Endothelial cell of hepatic sinusoid (primary cell): ENCODE data around the gene DAB1.

ENCODE experiments used
- in situ Hi-C: cut with HindIII; loops from 2 replicates; pipeline ENCODE4 v1.10.0; 2017; ENCODE audit warnings: low sequenced_read_pairs

The DAB1 gene

GRCh38 chr1:57003398-57004139 is 420.3 kb downstream of the DAB1 start:
- in situ Hi-C loops: no loop called here

GRCh38 chr1:56995414-56996100 is 428.3 kb downstream of the DAB1 start:
- in situ Hi-C loops: no loop called here

DNA sequence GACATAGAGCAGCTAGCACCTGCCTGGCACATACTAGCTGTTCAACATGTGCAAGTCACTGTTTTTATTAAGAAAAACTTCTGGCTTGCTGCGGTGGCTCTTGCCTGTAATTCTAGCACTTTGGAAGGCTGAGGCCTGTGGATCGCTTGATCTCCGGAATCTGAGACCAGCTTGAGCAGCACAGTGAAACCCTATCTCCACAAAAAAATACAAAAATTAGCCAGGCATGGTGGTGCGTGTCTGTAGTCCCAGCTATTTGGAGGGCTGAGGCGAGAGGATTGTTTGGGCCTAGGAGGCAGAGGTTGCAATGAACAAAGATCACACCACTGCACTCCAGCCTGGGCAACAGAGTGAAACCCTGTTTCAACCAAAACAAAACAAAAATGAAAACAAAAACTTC is 430.4 kb downstream of the DAB1 start:
- in situ Hi-C loops: no loop called here

- in situ Hi-C loops: no loop called here
Observed at GRCh38 chr1:56992318-56993125, 431.3 kb downstream of the DAB1 start.

GRCh38 chr1:56991576-56991975 is 432.3 kb downstream of the DAB1 start:
- in situ Hi-C loops: no loop called here

- in situ Hi-C loops: no loop called here
Observed at GRCh38 chr1:56986397-56986796, 437.5 kb downstream of the DAB1 start.

GRCh38 chr1:56985857-56986256 is 438.0 kb downstream of the DAB1 start:
- in situ Hi-C loops: no loop called here

DNA sequence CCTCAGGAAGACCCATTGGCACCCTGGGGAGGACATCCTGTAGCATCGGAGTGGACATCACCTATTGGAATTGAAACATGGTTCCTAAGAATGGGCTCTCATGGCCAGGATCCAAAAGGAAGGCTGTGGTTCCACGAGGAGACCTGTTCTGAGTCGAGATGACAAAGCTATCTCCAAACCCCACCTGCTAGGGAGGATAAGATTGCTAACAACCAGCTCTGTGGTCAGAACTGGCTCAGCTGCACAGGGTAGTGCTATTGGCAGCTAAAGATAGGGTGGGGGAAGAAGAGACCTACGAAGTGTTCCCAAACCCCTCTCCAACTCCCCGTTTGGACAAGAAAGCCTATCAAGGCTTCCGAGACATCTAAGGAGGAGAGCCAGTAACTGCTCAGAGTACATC is 440.4 kb downstream of the DAB1 start:
- in situ Hi-C loops: no loop called here

DNA sequence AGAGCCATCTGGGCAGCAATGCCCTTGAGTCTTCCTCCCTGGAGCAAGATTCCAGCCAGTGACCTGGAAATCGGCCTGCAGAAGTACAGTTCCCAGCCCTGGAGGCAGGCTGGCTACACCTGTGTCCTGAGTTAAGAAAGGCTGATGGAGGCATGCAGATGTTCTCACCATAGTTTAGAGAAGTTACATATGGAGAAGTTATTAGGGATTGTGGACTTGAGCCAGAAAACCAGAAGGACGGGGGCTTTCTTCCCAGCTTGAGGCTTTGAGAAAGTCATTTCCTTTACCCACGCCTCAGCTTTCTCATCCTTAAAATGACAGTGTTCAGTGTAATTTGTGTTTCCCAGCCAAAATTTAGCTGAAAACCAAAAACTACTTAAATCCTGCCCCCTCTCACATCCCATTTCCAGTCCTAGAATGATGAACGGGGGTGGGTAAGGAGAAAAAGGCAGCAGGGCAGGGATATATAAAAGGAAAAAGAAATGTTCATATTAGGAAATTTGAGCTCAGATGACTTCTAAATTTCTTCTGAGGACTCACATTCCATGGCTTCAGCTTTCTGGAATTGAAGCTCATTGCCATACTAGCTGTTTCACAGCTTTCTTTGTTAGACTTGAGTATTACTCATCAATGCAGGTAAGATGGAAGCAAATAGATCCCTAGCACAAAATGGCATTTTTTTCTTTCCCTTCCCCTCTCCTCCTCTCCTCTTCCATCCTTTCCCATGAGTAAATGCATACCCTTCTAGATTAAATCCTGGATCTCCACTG is 443.7 kb downstream of the DAB1 start:
- in situ Hi-C loops: no loop called here

GRCh38 chr1:56978819-56979218 is 445.0 kb downstream of the DAB1 start:
- in situ Hi-C loops: no loop called here

DNA sequence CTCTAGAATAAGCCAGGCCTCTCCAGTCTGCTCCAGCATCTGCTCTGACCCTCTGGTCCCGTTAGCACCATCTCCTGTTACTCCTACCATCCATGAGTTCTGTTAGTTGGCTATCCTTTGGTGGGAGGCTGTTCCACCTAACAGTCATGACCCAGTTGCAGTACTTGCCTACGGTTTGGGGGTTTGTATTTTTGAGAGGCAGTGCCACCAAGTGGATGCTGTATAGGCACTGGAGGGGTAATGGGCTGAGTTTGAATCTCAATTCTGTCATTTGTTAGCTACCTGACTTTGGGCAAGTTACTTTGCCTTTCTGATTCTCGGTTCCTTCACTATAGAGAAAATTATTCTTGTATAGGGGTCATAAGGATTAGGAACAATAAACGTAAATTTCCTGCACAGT is 445.9 kb downstream of the DAB1 start:
- in situ Hi-C loops: no loop called here

DNA sequence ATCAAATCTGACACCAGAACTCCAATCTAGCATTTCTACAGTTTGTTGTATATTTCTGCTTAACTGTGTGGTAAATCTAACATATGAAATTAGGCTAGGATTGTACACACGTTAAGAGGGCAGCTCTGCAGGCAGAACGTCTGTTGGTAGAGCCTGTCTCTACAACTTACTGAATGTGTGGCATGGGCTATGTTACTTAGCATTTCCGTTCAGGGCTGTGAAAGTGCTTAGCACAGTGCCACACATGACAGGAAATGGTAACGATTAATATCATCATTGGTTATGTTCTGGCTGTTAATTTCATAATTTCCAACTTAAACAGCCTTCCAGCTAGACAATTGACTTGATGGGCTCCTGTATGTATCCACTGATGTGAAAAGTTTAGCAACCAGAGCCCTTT is 448.4 kb downstream of the DAB1 start:
- in situ Hi-C loops: no loop called here

DNA sequence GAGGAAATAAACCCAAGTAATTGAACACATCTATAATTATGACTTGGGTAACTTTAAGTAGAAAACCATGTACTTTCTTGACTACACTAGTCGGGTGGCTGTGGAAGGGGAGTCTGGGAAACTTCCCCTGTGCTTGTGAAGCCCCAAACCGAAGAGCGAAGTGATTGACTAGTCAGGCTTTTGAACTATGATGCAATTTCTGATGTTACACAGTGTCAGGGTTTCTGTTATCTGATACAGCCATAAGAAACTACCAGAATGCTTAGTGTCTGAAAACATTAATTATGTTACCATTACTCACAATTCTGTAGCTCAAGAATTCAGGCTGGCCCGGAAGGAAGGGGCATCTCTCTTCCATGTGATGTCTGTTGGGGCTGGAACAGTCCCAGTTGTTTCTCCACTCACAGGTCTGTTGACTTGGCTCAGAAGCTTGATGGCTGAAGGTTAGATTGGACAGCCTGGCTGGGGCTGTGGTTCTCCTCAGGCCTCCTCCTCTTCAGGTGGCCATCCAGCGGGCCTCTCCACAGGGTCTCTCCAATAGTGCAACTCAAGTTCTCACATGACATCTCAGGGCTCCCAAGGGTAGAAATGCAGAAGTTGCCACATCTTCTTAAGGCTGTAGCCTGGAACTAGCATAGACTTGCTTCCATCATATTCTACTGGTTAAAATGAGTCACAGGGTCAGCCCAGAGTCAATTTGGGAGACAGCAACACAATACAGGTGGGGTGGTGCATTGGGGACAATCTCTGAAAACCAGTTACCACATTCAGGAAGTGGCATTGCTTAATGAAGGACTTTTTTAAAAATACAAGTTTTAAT is 449.7 kb downstream of the DAB1 start:
- in situ Hi-C loops: no loop called here

DNA sequence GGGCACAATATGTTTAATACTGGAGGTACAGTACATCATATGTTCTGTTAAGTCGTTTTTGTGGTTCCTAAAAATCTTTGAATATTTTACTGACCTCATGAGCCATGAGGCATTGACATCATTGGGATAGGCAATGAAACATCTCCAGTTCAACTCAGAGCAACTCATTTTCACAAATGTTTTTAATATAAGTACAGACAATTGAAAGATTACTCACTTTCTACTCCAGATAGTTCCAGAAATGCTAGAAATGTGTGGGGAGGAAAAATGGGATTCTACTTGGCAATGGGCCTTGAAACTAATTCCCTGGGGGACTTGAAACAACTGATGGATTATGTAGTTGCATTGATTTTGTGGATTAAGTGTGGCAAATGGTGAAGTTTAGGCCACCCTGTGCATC is 450.9 kb downstream of the DAB1 start:
- in situ Hi-C loops: no loop called here

- in situ Hi-C loops: no loop called here
Observed at GRCh38 chr1:56970280-56970679, 453.6 kb downstream of the DAB1 start.

DNA sequence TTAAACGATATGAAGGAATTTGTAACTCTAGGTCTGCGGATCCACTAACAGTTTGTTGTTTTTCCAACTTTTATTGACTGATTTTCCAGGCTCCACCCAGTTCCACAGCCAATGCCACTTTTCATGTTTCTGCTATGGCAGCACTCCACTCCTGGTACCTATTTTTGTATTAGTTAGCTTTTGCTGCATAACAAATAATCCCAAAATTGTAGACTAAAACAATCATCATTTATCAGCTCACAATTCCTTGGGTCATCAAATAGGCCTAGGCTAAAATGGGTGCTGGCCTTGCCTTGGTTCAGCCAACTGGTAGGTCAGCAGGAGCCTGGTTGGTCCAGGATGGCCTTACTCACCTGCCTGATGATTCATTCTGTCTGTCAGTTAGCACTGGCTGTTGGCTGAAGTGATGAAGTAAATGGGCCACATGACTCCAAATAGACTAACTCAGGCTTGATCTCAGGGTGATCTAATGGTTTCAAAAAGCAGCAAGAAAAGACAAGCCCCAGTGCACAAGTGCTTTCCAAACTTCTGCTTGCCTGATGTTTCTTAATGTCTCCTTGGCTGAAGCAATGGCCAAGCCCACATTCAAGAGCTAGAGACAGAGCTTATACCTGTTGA is 454.9 kb downstream of the DAB1 start:
- in situ Hi-C loops: no loop called here

DNA sequence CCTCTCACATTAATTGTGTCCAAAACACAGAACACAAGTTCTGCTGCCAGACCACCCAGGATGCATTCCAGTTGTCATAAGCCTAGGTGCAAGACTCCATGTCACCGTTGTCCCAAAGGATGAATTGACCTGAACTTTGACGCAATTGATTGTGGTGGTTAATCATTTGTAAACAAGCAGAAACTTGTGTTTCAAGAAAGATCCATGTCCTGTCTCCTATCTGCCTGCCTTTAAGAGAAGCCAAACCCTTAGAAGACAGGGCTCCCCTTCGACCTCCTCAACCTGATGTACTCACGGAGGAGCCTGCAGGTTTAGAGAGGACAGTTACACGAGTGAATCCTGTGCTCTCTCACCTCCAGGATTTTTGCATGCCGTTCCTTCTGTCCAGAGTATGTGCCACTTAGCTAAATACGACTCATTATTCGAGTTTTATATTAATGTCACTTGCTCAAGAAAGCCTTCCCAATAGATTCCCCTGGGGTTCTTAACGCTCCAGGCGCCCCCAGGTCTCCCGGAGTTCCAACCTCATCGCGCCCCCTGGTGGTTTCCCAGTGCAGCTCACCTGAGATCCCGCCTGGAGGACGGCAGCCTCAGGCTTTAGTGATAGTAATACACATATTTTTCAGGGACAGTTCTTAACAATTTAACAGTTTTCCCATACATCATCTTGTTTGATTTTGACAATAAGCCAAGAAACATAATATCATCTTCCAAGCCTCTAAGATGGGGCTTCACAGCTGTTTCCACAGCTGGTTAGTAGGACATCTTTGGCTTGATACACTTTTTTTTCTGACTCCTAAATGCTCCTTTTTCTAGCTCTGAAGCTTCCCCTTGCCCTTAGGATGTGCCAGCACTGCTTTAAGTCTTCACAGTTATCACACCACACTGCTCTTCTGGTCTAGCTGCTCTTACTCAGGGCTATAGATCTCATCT is 455.7 kb downstream of the DAB1 start:
- in situ Hi-C loops: no loop called here

GRCh38 chr1:56967355-56967754 is 456.5 kb downstream of the DAB1 start:
- in situ Hi-C loops: no loop called here

DNA sequence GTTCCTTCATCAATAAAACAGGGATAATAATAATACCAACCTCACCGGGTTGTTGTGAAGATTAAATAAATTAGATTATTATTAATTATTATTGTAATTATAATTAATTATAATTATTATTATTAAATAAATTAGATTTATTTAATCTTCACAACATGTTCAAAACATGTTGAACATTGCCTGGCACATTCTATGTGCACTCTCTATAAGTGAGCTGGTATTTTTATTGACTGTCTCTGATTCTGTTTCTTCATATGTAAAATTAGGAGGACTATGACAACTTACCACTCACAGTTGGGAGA is 457.2 kb downstream of the DAB1 start:
- in situ Hi-C loops: no loop called here
